Measurements from ENCODE around the gene OSBP2. TPM values are rescaled to one million over a fixed set of nuclear protein-coding genes. Genes with fewer than 3 reads are reported as not detected.

OSBP2 gene
- total RNA-seq, 2 donors from 2014 or later, result 4.0 to 16.8 TPM

DNA sequence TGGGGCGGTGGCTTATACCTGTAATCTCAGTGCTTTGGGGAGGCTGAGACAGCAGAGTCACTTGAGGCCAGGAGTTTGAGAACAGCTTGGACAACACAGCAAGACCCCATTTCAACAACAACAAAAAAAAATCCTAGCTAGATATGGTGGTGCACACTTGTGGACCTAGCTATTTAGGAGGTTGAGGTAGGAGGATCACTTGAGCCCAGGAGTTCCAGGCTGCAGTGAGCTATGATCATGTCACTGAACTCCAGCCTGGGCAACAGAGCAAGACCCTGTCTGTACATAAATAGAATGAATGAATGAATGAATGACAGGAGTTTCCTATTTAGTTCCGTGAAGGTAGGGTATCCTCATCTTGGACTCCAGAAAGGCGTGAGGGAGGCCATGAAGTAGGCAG, 107.0 kb downstream of the OSBP2 start:
- no peak for DNase-seq (ENCODE audit: low spot score)
- no peak overlapping the region for H3K27ac ChIP-seq
- H3K4me1 ChIP-seq, result peaks cover 0 to 13% of the 10 kb centered on the region in 2 donors
- no peak overlapping the region for H3K4me3 ChIP-seq
- no peaks in the 10 kb centered on the region for H3K9me3 ChIP-seq
- TF ChIP-seq, protein P1, sequence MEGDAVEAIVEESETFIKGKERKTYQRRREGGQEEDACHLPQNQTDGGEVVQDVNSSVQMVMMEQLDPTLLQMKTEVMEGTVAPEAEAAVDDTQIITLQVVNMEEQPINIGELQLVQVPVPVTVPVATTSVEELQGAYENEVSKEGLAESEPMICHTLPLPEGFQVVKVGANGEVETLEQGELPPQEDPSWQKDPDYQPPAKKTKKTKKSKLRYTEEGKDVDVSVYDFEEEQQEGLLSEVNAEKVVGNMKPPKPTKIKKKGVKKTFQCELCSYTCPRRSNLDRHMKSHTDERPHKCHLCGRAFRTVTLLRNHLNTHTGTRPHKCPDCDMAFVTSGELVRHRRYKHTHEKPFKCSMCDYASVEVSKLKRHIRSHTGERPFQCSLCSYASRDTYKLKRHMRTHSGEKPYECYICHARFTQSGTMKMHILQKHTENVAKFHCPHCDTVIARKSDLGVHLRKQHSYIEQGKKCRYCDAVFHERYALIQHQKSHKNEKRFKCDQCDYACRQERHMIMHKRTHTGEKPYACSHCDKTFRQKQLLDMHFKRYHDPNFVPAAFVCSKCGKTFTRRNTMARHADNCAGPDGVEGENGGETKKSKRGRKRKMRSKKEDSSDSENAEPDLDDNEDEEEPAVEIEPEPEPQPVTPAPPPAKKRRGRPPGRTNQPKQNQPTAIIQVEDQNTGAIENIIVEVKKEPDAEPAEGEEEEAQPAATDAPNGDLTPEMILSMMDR (IDR thresholded peaks at IDR 0.05), result no peak
- peaks cover 0 to 3% of the 10 kb centered on the region in 2 donors for H3K27me3 ChIP-seq
- no peaks in the 10 kb centered on the region for H3K36me3 ChIP-seq

DNA sequence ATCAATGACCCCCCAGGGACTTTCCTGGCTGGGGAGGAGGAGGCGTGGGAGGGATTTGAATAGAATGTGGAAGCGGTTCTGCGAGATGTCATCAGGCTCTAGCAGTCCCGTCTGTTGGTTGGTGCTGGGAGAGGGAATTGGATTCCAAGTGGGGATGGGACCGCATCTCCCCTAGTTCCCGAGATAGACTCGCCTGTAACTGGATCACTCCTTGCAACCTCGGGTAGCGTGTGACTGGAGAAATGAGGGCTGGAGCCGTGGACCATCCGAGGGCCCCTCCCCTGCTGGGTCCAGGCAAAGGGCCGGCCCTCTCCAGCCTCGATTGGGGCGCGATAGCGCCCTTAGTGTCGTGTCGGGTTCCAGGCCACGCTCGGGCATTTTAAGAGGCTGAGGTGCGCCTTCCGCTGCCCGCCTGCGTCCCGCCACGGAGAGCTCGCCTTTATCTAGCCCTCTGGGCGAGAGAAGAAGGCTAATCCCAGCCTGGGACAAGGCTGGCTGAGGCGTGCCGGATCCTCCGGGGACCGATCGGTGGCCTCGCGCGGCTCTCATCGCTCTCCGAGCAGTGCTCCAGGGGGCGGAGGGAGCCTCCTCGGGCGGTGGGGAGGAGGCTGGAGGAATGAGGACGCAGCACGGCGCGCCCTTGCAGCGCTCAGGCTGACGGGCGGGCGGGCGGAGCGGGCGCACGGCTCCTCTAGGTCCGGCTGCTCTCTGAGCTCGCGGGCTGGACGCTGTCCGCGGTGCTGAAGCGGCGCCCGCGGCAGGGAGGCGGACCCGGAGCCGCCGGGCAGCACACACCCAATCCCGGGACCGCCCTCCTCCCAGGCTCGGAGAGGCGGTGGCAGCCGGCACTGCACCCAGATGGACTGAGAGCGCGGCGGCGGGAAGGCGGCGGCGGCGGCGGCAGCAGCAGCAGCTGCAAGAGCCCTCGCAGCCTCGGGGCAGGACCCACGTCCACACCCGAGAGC, 107.8 kb downstream of the OSBP2 start:
- Histone ChIP-seq H3K4me1 (peaks cover 0 to 13% of the 10 kb centered on the region in 2 donors), H3K9me3 (no peaks in the 10 kb centered on the region), H3K27me3 (peaks cover 0 to 3% of the 10 kb centered on the region in 2 donors), H3K36me3 (no peaks in the 10 kb centered on the region), H3K27ac (no peak overlapping the region), H3K4me3 (peak overlapping the region in 1 of 2 donors; percentile 38)
- TF ChIP-seq, protein P1 (IDR thresholded peaks at IDR 0.05), result peak; percentile 18 to 65
- peak; percentile 68 for DNase-seq (ENCODE audit: low spot score)

DNA sequence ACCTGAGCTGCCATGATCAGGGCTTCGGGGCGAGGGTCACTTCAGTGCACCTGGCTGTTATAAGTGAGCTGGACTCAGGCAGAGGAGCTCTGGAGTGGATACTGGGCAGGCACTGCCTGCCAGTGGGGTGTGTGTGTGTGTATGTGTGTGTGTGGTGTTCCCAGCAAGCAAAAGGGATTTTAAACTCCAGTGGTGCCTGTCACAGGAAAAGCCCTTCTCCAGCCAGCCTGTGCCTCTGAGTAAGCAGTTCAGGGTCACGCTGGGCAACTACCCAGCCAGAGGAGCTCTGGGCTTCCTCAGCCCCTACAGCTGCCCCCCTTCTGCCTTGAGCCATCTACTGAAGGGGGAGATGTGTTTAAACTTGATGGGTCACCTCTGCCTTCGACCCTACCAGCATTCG, 109.0 kb downstream of the OSBP2 start:
- H3K27me3 ChIP-seq, result peaks cover 0 to 3% of the 10 kb centered on the region in 2 donors
- no peak for DNase-seq (ENCODE audit: low spot score)
- H3K4me1 ChIP-seq, result peaks cover 0 to 13% of the 10 kb centered on the region in 2 donors
- TF ChIP-seq, protein P1 (IDR thresholded peaks at IDR 0.05), result no peak
- no peaks in the 10 kb centered on the region for H3K9me3 ChIP-seq
- no peak overlapping the region for H3K4me3 ChIP-seq
- no peak overlapping the region for H3K27ac ChIP-seq
- no peaks in the 10 kb centered on the region for H3K36me3 ChIP-seq

DNA sequence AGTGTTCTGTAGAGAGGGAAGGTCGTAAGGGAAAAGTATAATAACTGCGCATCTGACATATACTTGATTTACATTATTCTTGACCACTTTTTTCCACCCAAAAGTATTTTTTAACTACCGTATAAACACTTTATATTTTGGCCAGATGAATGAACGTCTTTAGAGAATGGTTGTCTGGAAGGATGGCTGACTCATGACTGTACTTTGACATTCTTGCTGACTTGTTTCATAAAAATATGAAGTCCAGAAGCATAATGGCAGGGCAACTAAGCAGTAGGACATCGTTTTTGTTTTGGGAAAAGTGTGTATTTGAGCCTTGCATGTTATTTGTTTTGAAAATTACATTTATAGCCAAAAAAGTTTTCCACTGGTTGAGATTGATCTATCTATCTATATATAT, 110.0 kb downstream of the OSBP2 start:
- H3K27ac ChIP-seq, result no peak overlapping the region
- no peaks in the 10 kb centered on the region for H3K9me3 ChIP-seq
- TF ChIP-seq, protein P1 (IDR thresholded peaks at IDR 0.05), result no peak
- no peaks in the 10 kb centered on the region for H3K27me3 ChIP-seq
- H3K4me3 ChIP-seq, result no peak overlapping the region
- peaks cover 0 to 13% of the 10 kb centered on the region in 2 donors for H3K4me1 ChIP-seq
- no peak for DNase-seq (ENCODE audit: low spot score)
- H3K36me3 ChIP-seq, result no peaks in the 10 kb centered on the region

DNA sequence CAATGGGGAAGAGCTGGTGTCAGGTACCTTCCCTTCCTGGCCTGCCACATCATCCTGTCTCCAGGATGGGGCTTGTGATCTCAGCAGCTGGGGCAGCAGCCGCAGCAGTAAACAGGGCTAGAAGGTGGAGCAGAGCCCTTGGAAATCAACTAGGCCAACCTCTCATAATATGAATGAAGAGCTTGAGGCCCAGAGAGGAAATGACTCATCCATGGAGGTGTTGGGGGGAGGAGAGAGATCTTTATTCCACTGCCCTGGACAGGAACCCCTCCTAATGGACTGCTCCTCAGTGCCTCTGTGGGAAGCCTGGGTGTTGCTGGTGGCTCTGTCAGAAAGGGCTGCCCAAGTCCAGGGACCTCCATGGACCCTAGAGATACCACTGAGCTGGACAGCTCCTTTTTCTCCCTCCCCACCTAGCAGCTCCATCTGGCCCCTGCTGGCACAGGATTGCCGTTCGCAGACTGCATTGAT, 111.8 kb downstream of the OSBP2 start:
- no peaks in the 10 kb centered on the region for H3K36me3 ChIP-seq
- no peak for DNase-seq (ENCODE audit: low spot score)
- no peaks in the 10 kb centered on the region for H3K27me3 ChIP-seq
- TF ChIP-seq, protein P1 (IDR thresholded peaks at IDR 0.05), result no peak
- no peak overlapping the region for H3K4me3 ChIP-seq
- H3K4me1 ChIP-seq, result peaks cover 0 to 13% of the 10 kb centered on the region in 2 donors
- H3K27ac ChIP-seq, result no peak overlapping the region
- no peaks in the 10 kb centered on the region for H3K9me3 ChIP-seq

All from right atrium auricular region (tissue), 2 donors.